ENCODE data around the gene WASL.

DNA sequence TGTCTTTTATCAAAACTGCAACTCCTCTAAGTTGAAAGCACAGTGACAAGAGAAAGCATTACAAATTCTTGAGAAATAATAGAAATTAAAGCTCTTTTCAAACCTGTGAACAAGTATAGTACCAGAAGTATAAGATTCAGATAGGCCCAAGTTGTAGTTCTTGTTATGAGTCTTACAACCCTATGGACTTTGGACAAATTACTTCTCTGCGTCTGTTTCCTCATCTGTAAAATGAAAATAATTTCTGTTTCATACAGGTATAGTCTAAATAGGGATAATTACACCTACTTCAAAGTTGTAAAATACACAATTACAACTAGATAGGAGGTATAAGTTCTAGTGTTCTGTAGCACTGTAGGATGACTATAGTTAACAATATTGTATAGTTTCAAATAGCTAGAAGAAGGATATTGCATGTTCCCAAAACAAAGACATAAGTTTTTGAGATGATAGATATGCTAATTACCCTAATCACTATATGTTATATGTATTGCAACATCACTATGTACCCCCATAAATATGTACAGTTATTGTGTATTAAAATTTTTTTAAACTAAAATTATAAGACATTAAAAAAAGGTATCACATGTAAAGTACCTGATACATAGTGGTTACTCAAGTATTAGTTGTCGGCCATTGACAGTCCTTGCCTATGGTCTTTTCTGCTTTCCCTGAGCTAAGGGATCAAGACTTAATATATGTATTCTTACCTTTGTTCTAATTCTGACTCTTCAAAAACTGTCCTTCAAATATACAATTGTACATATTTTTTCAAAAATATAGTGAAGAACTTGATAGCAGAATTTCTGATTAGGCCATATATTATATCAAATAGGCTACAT, 1.8 kb upstream of the WASL start:
- TF ChIP-seq, protein P1, sequence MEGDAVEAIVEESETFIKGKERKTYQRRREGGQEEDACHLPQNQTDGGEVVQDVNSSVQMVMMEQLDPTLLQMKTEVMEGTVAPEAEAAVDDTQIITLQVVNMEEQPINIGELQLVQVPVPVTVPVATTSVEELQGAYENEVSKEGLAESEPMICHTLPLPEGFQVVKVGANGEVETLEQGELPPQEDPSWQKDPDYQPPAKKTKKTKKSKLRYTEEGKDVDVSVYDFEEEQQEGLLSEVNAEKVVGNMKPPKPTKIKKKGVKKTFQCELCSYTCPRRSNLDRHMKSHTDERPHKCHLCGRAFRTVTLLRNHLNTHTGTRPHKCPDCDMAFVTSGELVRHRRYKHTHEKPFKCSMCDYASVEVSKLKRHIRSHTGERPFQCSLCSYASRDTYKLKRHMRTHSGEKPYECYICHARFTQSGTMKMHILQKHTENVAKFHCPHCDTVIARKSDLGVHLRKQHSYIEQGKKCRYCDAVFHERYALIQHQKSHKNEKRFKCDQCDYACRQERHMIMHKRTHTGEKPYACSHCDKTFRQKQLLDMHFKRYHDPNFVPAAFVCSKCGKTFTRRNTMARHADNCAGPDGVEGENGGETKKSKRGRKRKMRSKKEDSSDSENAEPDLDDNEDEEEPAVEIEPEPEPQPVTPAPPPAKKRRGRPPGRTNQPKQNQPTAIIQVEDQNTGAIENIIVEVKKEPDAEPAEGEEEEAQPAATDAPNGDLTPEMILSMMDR (IDR thresholded peaks at IDR 0.05; ENCODE audit: insufficient read depth, low read depth, low read length), result no peak
- TF ChIP-seq EZH2 (IDR thresholded peaks at IDR 0.05; ENCODE audit: insufficient read depth, low read length), result no peak

All from astrocyte (in vitro differentiated cells and primary cell).